Kidney epithelial cell (primary cell): ENCODE results near the gene TTLL11. TPM values are rescaled to one million over a fixed set of nuclear protein-coding genes. Genes with fewer than 3 reads are reported as not detected.

Source experiments
- DNase-seq: peaks from one replicate; pipeline ENCODE4 v3.0.0-alpha.2; 2010; ENCODE audit warnings: low read depth
- H3K27me3 ChIP-seq: 2 replicates; pipeline ENCODE4 v1.6.0; 2011; ENCODE audit warnings: low read length; ENCODE audit not compliant: control insufficient read depth, insufficient read depth
- H3K36me3 ChIP-seq: 2 replicates; pipeline ENCODE4 v1.5.1; 2011; ENCODE audit warnings: low read length; ENCODE audit not compliant: control insufficient read depth, insufficient read depth
- H3K4me3 ChIP-seq: 2 replicates; pipeline ENCODE4 v1.5.1; 2011; ENCODE audit warnings: low read depth, mild to moderate bottlenecking, control low read depth, low read length
- CTCF ChIP-seq: IDR thresholded peaks from 2 replicates; pipeline ENCODE4 v1.5.1; 2011; ENCODE audit warnings: mild to moderate bottlenecking, moderate library complexity, low read length, control low read depth, inconsistent platforms; ENCODE audit not compliant: insufficient read depth, poor library complexity, severe bottlenecking
- total RNA-seq: library from RNA; depleted of rRNA; stranded (reverse); fragments of >200 nt; gene quantifications from 2 replicates; pipeline ENCODE4 v1.2.3, GENCODE V29; 2015

Gene TTLL11
- total RNA-seq, 1 donor from 2014 or later, result 4.2 TPM

GRCh38 chr9:121823451-121824169 is 269.5 kb downstream of the TTLL11 start:
- TF ChIP-seq CTCF, result no peak
- H3K4me3 ChIP-seq, result no peak overlapping the region
- no peak for DNase-seq
- H3K36me3 ChIP-seq, result no peaks in the 10 kb centered on the region
- H3K27me3 ChIP-seq, result peaks cover 5% of the 10 kb centered on the region

GRCh38 chr9:121822093-121823085 is 270.7 kb downstream of the TTLL11 start:
- H3K4me3 ChIP-seq, result no peak overlapping the region

GRCh38 chr9:121821326-121821725 is 271.8 kb downstream of the TTLL11 start:
- H3K4me3 ChIP-seq, result no peak overlapping the region
- no peaks in the 10 kb centered on the region for H3K36me3 ChIP-seq
- peaks cover 10% of the 10 kb centered on the region for H3K27me3 ChIP-seq
- TF ChIP-seq CTCF, result no peak
- DNase-seq, result no peak

More at GRCh38 chr9:121822093-121823085, 270.7 kb downstream of the TTLL11 start:
- peaks cover 10% of the 10 kb centered on the region for H3K27me3 ChIP-seq
- no peak for DNase-seq
- TF ChIP-seq CTCF, result no peak
- no peaks in the 10 kb centered on the region for H3K36me3 ChIP-seq

GRCh38 chr9:121820286-121821005 is 272.7 kb downstream of the TTLL11 start:
- TF ChIP-seq CTCF, result no peak
- Histone ChIP-seq H3K27me3 (peaks cover 10% of the 10 kb centered on the region), H3K4me3 (no peak overlapping the region), H3K36me3 (no peaks in the 10 kb centered on the region)
- DNase-seq, result no peak

GRCh38 chr9:121819428-121820231 is 273.5 kb downstream of the TTLL11 start:
- no peak for DNase-seq

More at GRCh38 chr9:121819428-121820231, 273.5 kb downstream of the TTLL11 start:
- Histone ChIP-seq H3K36me3 (no peaks in the 10 kb centered on the region), H3K27me3 (peaks cover 13% of the 10 kb centered on the region), H3K4me3 (no peak overlapping the region)
- no peak for TF ChIP-seq CTCF
